IPS-NIHi11 (cell line): ENCODE measurements around the gene B3GALT2.

Source experiments
- DNase-seq: peaks from one replicate; pipeline ENCODE4 v3.0.0; 2012; ENCODE audit warnings: mixed read lengths, low spot score

Gene B3GALT2

GRCh38 chr1:193183019-193183627 is 3.3 kb downstream of the B3GALT2 start:
- DNase-seq: peak; percentile 14

- DNase-seq: no peak
Measured at GRCh38 chr1:193181985-193182384, 4.4 kb downstream of the B3GALT2 start.

- no peak for DNase-seq
Measured at GRCh38 chr1:193181536-193181935, 4.9 kb downstream of the B3GALT2 start.

- no peak for DNase-seq
Measured at GRCh38 chr1:193179094-193179493, 7.3 kb downstream of the B3GALT2 start.

- no peak for DNase-seq
Measured at GRCh38 chr1:193176788-193177187, 9.6 kb downstream of the B3GALT2 start.

- no peak for DNase-seq
Measured at GRCh38 chr1:193176113-193176512, 10.3 kb downstream of the B3GALT2 start.

GRCh38 chr1:193157360-193157759 is 29.1 kb downstream of the B3GALT2 start:
- no peak for DNase-seq

GRCh38 chr1:193156822-193157142 is 29.6 kb downstream of the B3GALT2 start:
- no peak for DNase-seq

- no peak for DNase-seq
Measured at GRCh38 chr1:193156117-193156821, 30.1 kb downstream of the B3GALT2 start.

GRCh38 chr1:193144999-193145398 is 41.4 kb downstream of the B3GALT2 start:
- no peak for DNase-seq

GRCh38 chr1:193144361-193144938 is 42.0 kb downstream of the B3GALT2 start:
- no peak for DNase-seq

GRCh38 chr1:193143285-193143684 is 43.1 kb downstream of the B3GALT2 start:
- no peak for DNase-seq

- no peak for DNase-seq
Measured at GRCh38 chr1:193142409-193142808, 44.0 kb downstream of the B3GALT2 start.

GRCh38 chr1:193141804-193142203 is 44.6 kb downstream of the B3GALT2 start:
- no peak for DNase-seq

- DNase-seq: no peak
Measured at GRCh38 chr1:193140254-193140653, 46.2 kb downstream of the B3GALT2 start.

GRCh38 chr1:193131266-193131860 is 55.0 kb downstream of the B3GALT2 start:
- DNase-seq: no peak
